ENCODE data around the gene RGS14.

The RGS14 gene

DNA sequence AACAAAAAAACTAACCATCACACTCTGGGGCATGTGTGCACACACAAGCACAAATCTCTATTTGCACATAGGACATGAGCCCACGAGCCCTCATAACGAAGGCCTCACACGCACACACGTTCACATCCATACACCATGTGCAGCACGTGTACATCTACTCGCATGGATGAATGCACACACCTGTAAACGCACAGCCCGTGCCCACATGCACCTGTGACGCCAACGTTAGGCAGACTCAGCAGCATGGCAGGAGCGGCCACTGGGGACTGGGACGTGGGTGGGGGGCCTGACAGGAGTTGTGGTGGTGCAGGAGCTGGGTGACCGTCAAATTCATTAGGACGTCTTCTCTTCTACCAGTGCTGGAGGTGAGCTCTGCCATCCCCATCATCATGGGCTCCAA lies 29.7 kb downstream of the RGS14 start:
- DNase-seq (ENCODE audit: low spot score): no peak
- TF ChIP-seq, protein P1, sequence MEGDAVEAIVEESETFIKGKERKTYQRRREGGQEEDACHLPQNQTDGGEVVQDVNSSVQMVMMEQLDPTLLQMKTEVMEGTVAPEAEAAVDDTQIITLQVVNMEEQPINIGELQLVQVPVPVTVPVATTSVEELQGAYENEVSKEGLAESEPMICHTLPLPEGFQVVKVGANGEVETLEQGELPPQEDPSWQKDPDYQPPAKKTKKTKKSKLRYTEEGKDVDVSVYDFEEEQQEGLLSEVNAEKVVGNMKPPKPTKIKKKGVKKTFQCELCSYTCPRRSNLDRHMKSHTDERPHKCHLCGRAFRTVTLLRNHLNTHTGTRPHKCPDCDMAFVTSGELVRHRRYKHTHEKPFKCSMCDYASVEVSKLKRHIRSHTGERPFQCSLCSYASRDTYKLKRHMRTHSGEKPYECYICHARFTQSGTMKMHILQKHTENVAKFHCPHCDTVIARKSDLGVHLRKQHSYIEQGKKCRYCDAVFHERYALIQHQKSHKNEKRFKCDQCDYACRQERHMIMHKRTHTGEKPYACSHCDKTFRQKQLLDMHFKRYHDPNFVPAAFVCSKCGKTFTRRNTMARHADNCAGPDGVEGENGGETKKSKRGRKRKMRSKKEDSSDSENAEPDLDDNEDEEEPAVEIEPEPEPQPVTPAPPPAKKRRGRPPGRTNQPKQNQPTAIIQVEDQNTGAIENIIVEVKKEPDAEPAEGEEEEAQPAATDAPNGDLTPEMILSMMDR (IDR thresholded peaks at IDR 0.05; ENCODE audit: extremely low read depth, insufficient read depth, missing control alignments): no peak
- in situ Hi-C loops (cut with MboI; ENCODE audit: low pct_unique_long_range_greater_than_20kb, low sequenced_read_pairs, unreplicated experiment): no loop called here

DNA sequence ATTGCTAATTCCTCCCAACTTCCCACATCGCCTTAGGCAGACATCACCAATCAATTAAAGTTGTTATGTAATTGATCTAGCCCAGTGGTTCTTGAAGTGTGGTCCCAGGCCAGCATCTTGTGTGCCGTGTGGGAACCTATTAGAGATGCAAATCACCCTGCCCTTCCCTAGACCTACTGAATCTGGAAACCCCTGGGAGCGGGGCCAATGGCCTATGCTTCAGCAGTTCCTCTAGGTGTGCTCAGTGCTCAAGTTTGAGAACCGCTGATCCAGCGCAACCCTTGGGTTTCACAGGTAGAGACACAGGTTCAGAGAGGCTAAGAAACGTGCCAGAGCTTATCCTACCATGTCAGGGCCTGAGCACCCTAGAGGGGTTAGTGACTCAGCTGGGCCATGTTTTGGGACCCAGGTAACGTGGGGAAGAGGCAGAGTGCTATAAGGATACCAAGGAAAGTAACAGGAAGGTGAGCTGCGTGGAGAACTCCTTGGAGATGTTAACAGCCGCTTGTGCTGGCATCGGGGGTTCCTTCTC lies 30.9 kb downstream of the RGS14 start:
- no peak for DNase-seq (ENCODE audit: low spot score)
- TF ChIP-seq, protein P1 (IDR thresholded peaks at IDR 0.05; ENCODE audit: extremely low read depth, insufficient read depth, missing control alignments): no peak
- in situ Hi-C loops (cut with MboI; ENCODE audit: low pct_unique_long_range_greater_than_20kb, low sequenced_read_pairs, unreplicated experiment): no loop called here

DNA sequence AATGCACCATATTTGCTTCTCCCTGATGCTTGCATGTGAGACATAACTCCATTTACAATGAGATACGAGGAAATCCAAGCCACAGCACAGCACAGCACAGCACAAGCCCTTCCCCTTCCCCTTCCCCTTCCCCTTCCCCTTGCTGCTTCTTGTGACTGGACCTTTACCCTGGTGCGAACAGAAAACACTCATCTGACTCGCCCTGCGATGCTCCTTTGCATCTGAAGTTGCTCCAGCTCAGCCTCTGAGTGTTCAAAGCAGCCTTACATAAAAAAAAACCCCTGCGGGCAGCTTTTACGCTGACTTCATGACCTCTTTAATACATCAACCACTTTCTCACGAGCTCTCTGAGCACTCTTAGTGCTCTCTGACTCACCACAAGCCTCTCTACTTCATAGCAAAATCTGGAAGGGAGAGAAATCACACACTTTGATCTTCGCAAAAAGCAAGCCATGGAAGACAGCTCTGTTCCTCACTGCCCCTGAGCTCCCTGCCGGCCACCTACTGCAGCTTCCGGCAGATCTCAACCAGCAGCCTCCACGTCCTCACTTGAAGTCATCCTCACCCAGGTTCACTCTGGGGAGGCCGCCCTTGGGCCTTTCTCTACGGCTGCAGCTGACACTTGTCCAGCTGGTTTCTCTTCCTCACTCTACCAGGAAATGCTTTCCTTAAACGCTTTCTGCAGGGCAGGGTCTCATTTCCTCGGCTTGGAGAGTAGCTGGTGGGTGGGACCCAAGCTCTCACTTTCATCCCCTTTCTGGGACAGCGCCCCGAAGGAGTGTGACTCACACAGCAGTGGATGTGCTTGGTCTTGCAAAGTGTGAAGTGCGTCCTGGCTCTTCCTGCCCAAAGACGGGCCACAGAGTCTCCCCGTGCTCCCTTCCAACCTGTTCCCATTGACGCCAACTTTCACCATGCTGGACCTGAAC lies 31.8 kb downstream of the RGS14 start:
- in situ Hi-C loops (cut with MboI; ENCODE audit: low pct_unique_long_range_greater_than_20kb, low sequenced_read_pairs, unreplicated experiment): no loop called here
- TF ChIP-seq, protein P1 (IDR thresholded peaks at IDR 0.05; ENCODE audit: extremely low read depth, insufficient read depth, missing control alignments): no peak
- DNase-seq (ENCODE audit: low spot score): peak; percentile 71

DNA sequence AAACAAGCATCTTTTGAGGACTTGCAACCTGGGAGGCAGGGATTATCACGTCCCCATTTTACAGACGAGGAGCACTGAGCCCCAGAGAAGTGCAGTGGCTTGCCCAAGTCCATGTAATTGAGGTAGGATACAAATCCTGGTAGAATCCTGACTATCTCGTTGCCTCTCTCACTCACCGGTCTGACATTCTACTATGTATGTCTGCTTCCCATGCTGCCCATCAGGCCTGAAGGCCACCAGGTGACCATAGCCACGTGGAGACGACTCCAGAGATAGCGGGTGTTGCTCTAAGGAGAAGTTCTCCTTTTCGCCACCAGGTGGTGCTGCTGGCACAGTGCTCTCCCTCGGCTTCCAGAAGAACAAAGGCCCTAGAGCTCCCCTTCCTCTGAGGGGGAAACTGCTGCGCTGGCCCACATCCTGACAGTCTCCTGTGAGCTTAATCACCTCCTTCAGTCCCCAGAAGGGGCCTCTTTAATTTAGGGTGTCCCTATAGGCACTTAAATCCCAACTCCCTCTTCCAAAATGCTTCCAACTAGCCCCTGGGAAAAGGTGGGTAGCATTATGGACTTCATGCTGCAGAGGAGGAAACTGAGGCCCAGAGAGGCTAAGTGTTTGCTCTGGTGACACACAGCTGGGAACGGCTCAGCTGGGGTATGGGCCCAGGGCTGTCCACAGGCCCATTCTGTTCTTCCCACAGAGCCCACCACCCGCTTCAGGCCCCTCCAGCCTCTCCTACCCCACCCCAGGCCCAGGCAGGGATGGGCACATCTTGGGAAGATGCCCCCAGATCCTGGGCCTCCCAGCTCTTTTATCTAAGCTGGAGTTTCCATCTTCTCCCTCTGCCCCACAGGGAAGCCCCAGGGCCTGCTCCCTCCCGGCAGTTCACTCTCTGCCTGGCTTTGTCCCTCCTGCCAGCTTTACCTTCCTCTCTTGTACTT lies 32.9 kb downstream of the RGS14 start:
- DNase-seq (ENCODE audit: low spot score): peak; percentile 95
- in situ Hi-C loops (cut with MboI; ENCODE audit: low pct_unique_long_range_greater_than_20kb, low sequenced_read_pairs, unreplicated experiment): no loop called here
- TF ChIP-seq, protein P1 (IDR thresholded peaks at IDR 0.05; ENCODE audit: extremely low read depth, insufficient read depth, missing control alignments): peak; percentile 92

DNA sequence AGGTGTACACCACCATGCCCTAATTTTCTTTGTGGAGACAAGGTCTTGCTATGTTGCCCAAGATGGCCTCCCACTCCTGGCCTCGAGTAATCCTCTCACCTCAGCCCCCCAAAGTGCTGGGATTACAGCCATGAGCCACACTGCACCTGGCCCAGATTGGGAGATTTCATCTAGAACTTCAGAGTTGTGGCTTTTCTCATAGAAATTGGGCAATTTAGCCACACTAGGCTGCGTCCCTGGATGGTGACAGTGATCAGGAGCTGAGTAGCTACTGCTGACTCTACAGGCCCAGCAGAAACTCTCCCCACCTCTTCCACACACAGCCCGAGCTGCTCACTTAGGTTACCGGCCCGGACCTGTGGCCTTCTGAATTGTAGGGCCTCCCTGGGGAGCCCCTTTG lies 35.0 kb downstream of the RGS14 start:
- in situ Hi-C loops (cut with MboI; ENCODE audit: low pct_unique_long_range_greater_than_20kb, low sequenced_read_pairs, unreplicated experiment): no loop called here
- DNase-seq (ENCODE audit: low spot score): no peak
- TF ChIP-seq, protein P1 (IDR thresholded peaks at IDR 0.05; ENCODE audit: extremely low read depth, insufficient read depth, missing control alignments): no peak

DNA sequence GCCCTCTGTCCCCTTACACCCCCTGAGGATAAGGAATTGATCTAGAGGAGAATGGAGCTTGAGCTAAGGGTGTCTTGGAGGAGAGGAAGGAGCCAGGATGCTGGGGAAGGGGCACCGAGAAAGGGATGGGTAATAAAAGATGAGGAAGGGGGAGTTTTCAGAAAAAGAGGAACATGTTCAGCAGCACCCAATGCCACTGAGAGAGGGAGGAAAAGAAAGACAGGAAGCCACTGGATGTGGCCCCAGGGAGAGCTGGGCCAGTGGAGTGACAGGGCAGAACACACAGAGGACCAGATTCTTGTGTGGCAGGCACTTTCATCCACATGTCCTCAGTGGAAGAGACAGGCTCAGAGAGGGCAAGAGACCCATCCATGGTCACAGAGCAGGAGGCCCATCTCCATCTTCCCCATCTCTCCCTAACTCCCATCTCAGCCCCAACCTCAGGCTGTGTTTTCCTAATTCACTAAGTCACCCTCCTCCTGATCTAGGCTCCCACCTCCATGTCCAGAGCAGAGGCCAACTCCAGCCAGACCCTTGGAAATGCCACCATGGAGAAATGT lies 35.6 kb downstream of the RGS14 start:
- TF ChIP-seq, protein P1 (IDR thresholded peaks at IDR 0.05; ENCODE audit: extremely low read depth, insufficient read depth, missing control alignments): no peak
- DNase-seq (ENCODE audit: low spot score): no peak
- in situ Hi-C loops (cut with MboI; ENCODE audit: low pct_unique_long_range_greater_than_20kb, low sequenced_read_pairs, unreplicated experiment): no loop called here
